SK-N-SH (cell line): Measurements from ENCODE around the gene OR10G8. TPM values are rescaled to one million over a fixed set of nuclear protein-coding genes. Genes with fewer than 3 reads are reported as not detected.

Experiments
- CTCF ChIA-PET: fragments of 300-600, 350-600 bp; formaldehyde crosslinking; extraction: SDS; loops from one replicate; lab custom pipeline; 2021; lab: Yijun Ruan, JAX
- POLR2A ChIA-PET: fragments of 350-600 bp; sonication (Branson Sonifier 250); formaldehyde crosslinking; extraction: SDS; loops from one replicate; lab custom pipeline; 2020; ENCODE audit warnings: antibody characterized with exemption, inconsistent platforms; lab: Yijun Ruan, JAX
- DNase-seq: peaks from one replicate; pipeline ENCODE4 v3.0.0; 2012
- H2AFZ ChIP-seq: fragments of 200-600 bp; sonication (generic); 2 replicates; pipeline ENCODE4 v1.8.1; 2016; ENCODE audit warnings: antibody characterized with exemption, mild to moderate bottlenecking, low read depth
- H3F3A ChIP-seq: fragments of 200-600 bp; sonication (generic); replicated peaks from 2 replicates; pipeline ENCODE3; 2016; ENCODE audit warnings: antibody characterized with exemption, mild to moderate bottlenecking; ENCODE audit not compliant: insufficient read depth
- H3K27ac ChIP-seq, 2 experiments: fragments of 200-500 bp in 1 of 2; fragments of 200-600 bp in 1 of 2; sonication (Bioruptor generic) in 1 of 2; sonication (generic), shearing (Covaris generic) in 1 of 2; 2 replicates each; pipeline versions ENCODE4 v1.5.1 to v1.6.1; 2014 to 2016; ENCODE audit warnings: low read depth in 2 of 2, inconsistent platforms in 1 of 2, low read length in 1 of 2, mild to moderate bottlenecking in 1 of 2, mixed read lengths in 1 of 2
- H3K27me3 ChIP-seq: fragments of 200-600 bp; sonication (generic), shearing (Covaris generic); 2 replicates; pipeline ENCODE4 v1.6.1; 2016; ENCODE audit warnings: mixed run types; ENCODE audit not compliant: insufficient read depth
- H3K36me3 ChIP-seq, 2 experiments: fragments of 200-500 bp in 1 of 2; fragments of 200-600 bp in 1 of 2; sonication (Bioruptor generic) in 1 of 2; sonication (generic) in 1 of 2; replicated peaks in 1 of 2; 2 replicates each; pipeline versions ENCODE3 to v1.5.1; 2014 to 2016; ENCODE audit warnings: low read length in 1 of 2, mild to moderate bottlenecking in 1 of 2; ENCODE audit not compliant: insufficient read depth in 2 of 2, control insufficient read depth in 1 of 2
- H3K4me1 ChIP-seq, 2 experiments: fragments of 200-500 bp in 1 of 2; fragments of 200-600 bp in 1 of 2; sonication (Bioruptor generic) in 1 of 2; sonication (generic), shearing (Covaris generic) in 1 of 2; 2 replicates each; pipeline versions ENCODE4 v1.5.1 to v1.6.1; 2014 to 2016; ENCODE audit warnings: low read depth in 1 of 2, low read length in 1 of 2, mixed run types in 1 of 2; ENCODE audit not compliant: insufficient read depth in 2 of 2, control insufficient read depth in 1 of 2
- H3K4me2 ChIP-seq: fragments of 200-600 bp; sonication (generic), shearing (Covaris generic); 2 replicates; pipeline ENCODE4 v1.6.1; 2017; ENCODE audit warnings: mixed run types
- H3K4me3 ChIP-seq, 2 experiments: fragments of 200-500 bp in 1 of 2; fragments of 200-600 bp in 1 of 2; sonication (Bioruptor generic) in 1 of 2; sonication (generic), shearing (Covaris generic) in 1 of 2; 2 replicates each; pipeline versions ENCODE4 v1.5.1 to v1.8.1; 2014 to 2016; ENCODE audit warnings: low read depth in 2 of 2, inconsistent platforms in 1 of 2, low read length in 1 of 2, mild to moderate bottlenecking in 1 of 2, mixed read lengths in 1 of 2, moderate library complexity in 1 of 2
- H3K79me2 ChIP-seq: fragments of 200-600 bp; sonication (generic); 2 replicates; pipeline ENCODE4 v1.8.1; 2017; ENCODE audit warnings: mild to moderate bottlenecking; ENCODE audit not compliant: insufficient read depth
- H3K9ac ChIP-seq: fragments of 200-600 bp; sonication (generic); 2 replicates; pipeline ENCODE4 v1.6.1; 2017; ENCODE audit warnings: mixed run types
- H3K9me2 ChIP-seq: fragments of 200-600 bp; sonication (generic); 2 replicates; pipeline ENCODE4 v1.6.1; 2017; ENCODE audit warnings: mixed run types
- H3K9me3 ChIP-seq: fragments of 200-600 bp; sonication (generic); 2 replicates; pipeline ENCODE4 v1.6.1; 2017; ENCODE audit warnings: mixed run types, mild to moderate bottlenecking, moderate library complexity
- H4K20me1 ChIP-seq: fragments of 200-600 bp; sonication (generic); 2 replicates; pipeline ENCODE4 v1.6.1; 2017; ENCODE audit warnings: mild to moderate bottlenecking, mixed run types; ENCODE audit not compliant: insufficient read depth
- ELF1 ChIP-seq: IDR thresholded peaks from 2 replicates; pipeline ENCODE4 v1.4.0; 2012
- RFX5 ChIP-seq: IDR thresholded peaks from 2 replicates; pipeline ENCODE4 v1.6.1; 2012; ENCODE audit warnings: mild to moderate bottlenecking, improper control_type of control experiment, low read length
- SIN3A ChIP-seq: IDR thresholded peaks from 2 replicates; pipeline ENCODE4 v1.6.1; 2012; ENCODE audit warnings: low read depth, mild to moderate bottlenecking, low read length, moderate library complexity, borderline replicate concordance
- SMC3 ChIP-seq: IDR thresholded peaks from 2 replicates; pipeline ENCODE4 v1.6.1; 2012; ENCODE audit warnings: low read depth, low read length, improper control_type of control experiment
- YY1 ChIP-seq: IDR thresholded peaks from 2 replicates; pipeline ENCODE4 v1.4.0; 2012; ENCODE audit warnings: low read depth, mild to moderate bottlenecking
- WGBS: methylation state at CpG from one replicate; pipeline ENCODE4 v1.1.6; 2017; ENCODE audit warnings: low lambda C conversion rate; 5-methylcytosine and 5-hydroxymethylcytosine counted together
- polyA plus RNA-seq, 3 experiments: library from polyadenylated mRNA; depleted of rRNA; stranded (reverse); fragments of >200 nt; gene quantifications; 2 replicates each; pipeline ENCODE4 v1.2.3, GENCODE V29; 2012
- TF ChIP-seq, protein P1 (sequence below): IDR thresholded peaks from 2 replicates; pipeline ENCODE4 v1.6.1; 2012; ENCODE audit warnings: mild to moderate bottlenecking, low read depth, low read length, moderate library complexity
- TF ChIP-seq, protein P2 (sequence below): IDR thresholded peaks from 2 replicates; pipeline ENCODE4 v1.4.0; 2012; ENCODE audit warnings: low read depth, borderline replicate concordance

The OR10G8 gene
- polyA plus RNA-seq, 1 of the 3 experiments (the other 2 are of a cell fraction): not detected

GRCh38 chr11:124078591-124078990, 52.0 kb downstream of the OR10G8 start:
- no peak overlapping the region for H3K4me2 ChIP-seq
- H3K27ac ChIP-seq: no peak overlapping the region
- no peaks in the 10 kb centered on the region for H3K79me2 ChIP-seq
- H3K9me2 ChIP-seq: no peaks in the 10 kb centered on the region
- ChIA-PET POLR2A (no interaction called here), CTCF (no interaction called here)
- TF ChIP-seq ELF1 (no peak), YY1 (no peak)
- H3K4me3 ChIP-seq: no peak overlapping the region
- no peaks in the 10 kb centered on the region for H3K9me3 ChIP-seq
- H3K9ac ChIP-seq: no peak overlapping the region
- 63% methylated on average over 2 of the region's 2 CpGs for WGBS
- no peaks in the 10 kb centered on the region for H3F3A ChIP-seq
- H3K36me3 ChIP-seq: no peaks in the 10 kb centered on the region
- peaks cover 0 to 5% of the 10 kb centered on the region in 2 experiments; a peak in 2 of 4 replicates for H3K4me1 ChIP-seq
- H3K27me3 ChIP-seq: peaks cover 28% of the 10 kb centered on the region; the same call in 1 of the 2 replicates
- no peaks in the 10 kb centered on the region for H4K20me1 ChIP-seq
- DNase-seq: no peak
- H2AFZ ChIP-seq: no peak overlapping the region

GRCh38 chr11:124079631-124080326, 53.2 kb downstream of the OR10G8 start:
- Histone ChIP-seq H3K4me3 (no peak overlapping the region), H3K9me2 (no peaks in the 10 kb centered on the region), H2AFZ (no peak overlapping the region), H3K9me3 (no peaks in the 10 kb centered on the region), H3K79me2 (no peaks in the 10 kb centered on the region), H3K27ac (no peak overlapping the region), H3K9ac (no peak overlapping the region), H3K36me3 (no peaks in the 10 kb centered on the region), H3F3A (no peaks in the 10 kb centered on the region), H4K20me1 (no peaks in the 10 kb centered on the region), H3K27me3 (peaks cover 31% of the 10 kb centered on the region; the same call in 1 of the 2 replicates), H3K4me1 (peaks cover 0 to 5% of the 10 kb centered on the region in 2 experiments; a peak in 2 of 4 replicates), H3K4me2 (no peak overlapping the region)
- no peak for DNase-seq
- CTCF ChIA-PET: interaction anchor here (1.2 to 2.0 kb wide), 2 partner anchors 8 to 115 kb away, joined by 6 to 13 read pairs; no protein-coding TSS in a partner anchor
- TF ChIP-seq, protein P1, sequence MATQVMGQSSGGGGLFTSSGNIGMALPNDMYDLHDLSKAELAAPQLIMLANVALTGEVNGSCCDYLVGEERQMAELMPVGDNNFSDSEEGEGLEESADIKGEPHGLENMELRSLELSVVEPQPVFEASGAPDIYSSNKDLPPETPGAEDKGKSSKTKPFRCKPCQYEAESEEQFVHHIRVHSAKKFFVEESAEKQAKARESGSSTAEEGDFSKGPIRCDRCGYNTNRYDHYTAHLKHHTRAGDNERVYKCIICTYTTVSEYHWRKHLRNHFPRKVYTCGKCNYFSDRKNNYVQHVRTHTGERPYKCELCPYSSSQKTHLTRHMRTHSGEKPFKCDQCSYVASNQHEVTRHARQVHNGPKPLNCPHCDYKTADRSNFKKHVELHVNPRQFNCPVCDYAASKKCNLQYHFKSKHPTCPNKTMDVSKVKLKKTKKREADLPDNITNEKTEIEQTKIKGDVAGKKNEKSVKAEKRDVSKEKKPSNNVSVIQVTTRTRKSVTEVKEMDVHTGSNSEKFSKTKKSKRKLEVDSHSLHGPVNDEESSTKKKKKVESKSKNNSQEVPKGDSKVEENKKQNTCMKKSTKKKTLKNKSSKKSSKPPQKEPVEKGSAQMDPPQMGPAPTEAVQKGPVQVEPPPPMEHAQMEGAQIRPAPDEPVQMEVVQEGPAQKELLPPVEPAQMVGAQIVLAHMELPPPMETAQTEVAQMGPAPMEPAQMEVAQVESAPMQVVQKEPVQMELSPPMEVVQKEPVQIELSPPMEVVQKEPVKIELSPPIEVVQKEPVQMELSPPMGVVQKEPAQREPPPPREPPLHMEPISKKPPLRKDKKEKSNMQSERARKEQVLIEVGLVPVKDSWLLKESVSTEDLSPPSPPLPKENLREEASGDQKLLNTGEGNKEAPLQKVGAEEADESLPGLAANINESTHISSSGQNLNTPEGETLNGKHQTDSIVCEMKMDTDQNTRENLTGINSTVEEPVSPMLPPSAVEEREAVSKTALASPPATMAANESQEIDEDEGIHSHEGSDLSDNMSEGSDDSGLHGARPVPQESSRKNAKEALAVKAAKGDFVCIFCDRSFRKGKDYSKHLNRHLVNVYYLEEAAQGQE: no peak
- TF ChIP-seq, protein P2, sequence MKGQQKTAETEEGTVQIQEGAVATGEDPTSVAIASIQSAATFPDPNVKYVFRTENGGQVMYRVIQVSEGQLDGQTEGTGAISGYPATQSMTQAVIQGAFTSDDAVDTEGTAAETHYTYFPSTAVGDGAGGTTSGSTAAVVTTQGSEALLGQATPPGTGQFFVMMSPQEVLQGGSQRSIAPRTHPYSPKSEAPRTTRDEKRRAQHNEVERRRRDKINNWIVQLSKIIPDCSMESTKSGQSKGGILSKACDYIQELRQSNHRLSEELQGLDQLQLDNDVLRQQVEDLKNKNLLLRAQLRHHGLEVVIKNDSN: no peak
- TF ChIP-seq SMC3 (no peak), SIN3A (no peak), RFX5 (no peak)
- POLR2A ChIA-PET: no interaction called here
- WGBS: 59% methylated on average over 8 of the region's 8 CpGs

Other genes with a start within 250 kb of the OR10G8 start
- not detected in 2 replicates for gene OR6M1, start 220.4 kb upstream of the OR10G8 start, polyA plus RNA-seq (2012; rRNA removed)
- gene TMEM225, start 141.1 kb upstream of the OR10G8 start, polyA plus RNA-seq (2012; rRNA removed): not detected in 2 replicates
- not detected in 2 replicates for gene OR8D4, start 124.6 kb upstream of the OR10G8 start, polyA plus RNA-seq (2012; rRNA removed)
- not detected in 2 replicates for gene OR4D5, start 87.2 kb upstream of the OR10G8 start, polyA plus RNA-seq (2012; rRNA removed)
- gene OR6T1, start 83.0 kb upstream of the OR10G8 start, polyA plus RNA-seq (2012; rRNA removed): not detected in 2 replicates
- gene OR10S1, start 49.0 kb upstream of the OR10G8 start, polyA plus RNA-seq (2012; rRNA removed): not detected in 2 replicates
- not detected in 2 replicates for gene OR10G6, start 31.6 kb upstream of the OR10G8 start, polyA plus RNA-seq (2012; rRNA removed)
- not detected in 2 replicates for gene OR10G4, start 13.8 kb upstream of the OR10G8 start, polyA plus RNA-seq (2012; rRNA removed)
- gene OR10G9, start 3.8 kb upstream of the OR10G8 start, polyA plus RNA-seq (2012; rRNA removed): not detected in 2 replicates
- gene OR10G7, start 14.5 kb downstream of the OR10G8 start, polyA plus RNA-seq (2012; rRNA removed): not detected in 2 replicates
- gene VWA5A, start 88.7 kb downstream of the OR10G8 start, polyA plus RNA-seq (2012; rRNA removed): 7.6 and 11.7 TPM in 2 replicates
- not detected in 2 replicates for gene OR10D3, start 156.5 kb downstream of the OR10G8 start, polyA plus RNA-seq (2012; rRNA removed)
- not detected in 2 replicates for gene OR8G1, start 214.3 kb downstream of the OR10G8 start, polyA plus RNA-seq (2012; rRNA removed)
- not detected in 2 replicates for gene OR8G5, start 229.6 kb downstream of the OR10G8 start, polyA plus RNA-seq (2012; rRNA removed)